BE2C (cell line): ENCODE measurements around the gene ALLC.

Experiments
- DNase-seq: peaks from one replicate; pipeline ENCODE4 v3.0.0-alpha.2; 2020
- H3K27me3 ChIP-seq: fragments of 250-450 bp; sonication (Bioruptor Pico); 2 replicates; pipeline ENCODE4 v1.5.1; 2020; ENCODE audit warnings: mild to moderate bottlenecking
- H3K36me3 ChIP-seq: fragments of 250-450 bp; sonication (Bioruptor Pico); 2 replicates; pipeline ENCODE4 v1.5.1; 2020; ENCODE audit warnings: mild to moderate bottlenecking
- H3K4me1 ChIP-seq: fragments of 250-450 bp; sonication (Bioruptor Pico); 2 replicates; pipeline ENCODE4 v1.5.1; 2020
- H3K4me3 ChIP-seq: 2 replicates; pipeline ENCODE4 v1.5.1; 2011; ENCODE audit warnings: low read depth, low read length
- H3K9me3 ChIP-seq: fragments of 250-450 bp; sonication (Bioruptor Pico); 2 replicates; pipeline ENCODE4 v1.5.1; 2020
- TF ChIP-seq, protein P1 (sequence below): IDR thresholded peaks from 2 replicates; pipeline ENCODE4 v1.5.1; 2012; ENCODE audit warnings: mild to moderate bottlenecking, low read depth, low read length

Gene ALLC

DNA sequence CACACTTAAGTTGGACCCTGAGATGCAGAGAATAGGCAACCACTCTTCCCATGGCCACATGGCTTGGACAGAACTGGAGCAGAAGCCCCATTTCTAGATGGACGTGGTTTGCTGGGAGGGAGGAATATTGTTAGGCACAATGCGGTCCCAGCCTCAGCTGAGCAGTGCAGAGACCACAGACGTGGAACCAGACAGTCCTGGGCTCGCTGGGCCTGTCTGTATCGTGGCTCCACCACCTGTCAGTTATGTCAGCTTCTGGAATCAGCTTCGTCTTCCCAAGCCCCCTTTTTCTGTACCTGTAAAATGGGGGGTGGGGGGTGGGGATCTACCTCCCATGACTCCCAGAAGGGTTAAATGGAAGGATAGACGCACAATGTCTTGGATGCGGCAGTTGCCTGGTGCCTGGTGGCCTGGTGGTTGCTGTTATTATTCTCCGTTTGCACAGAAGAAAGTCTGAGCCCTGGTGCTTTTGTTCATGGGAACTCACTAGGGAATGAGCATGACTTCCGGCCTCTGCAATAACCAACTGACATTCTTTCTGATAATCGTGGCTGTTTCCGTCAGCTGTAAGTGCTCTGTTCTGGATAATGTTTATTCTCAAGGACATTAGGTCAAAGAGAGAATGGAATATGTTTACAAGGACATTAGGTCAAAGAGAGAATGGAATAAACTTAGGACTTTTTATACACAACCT, 31.7 kb upstream of the ALLC start:
- Histone ChIP-seq H3K36me3 (peaks cover 13% of the 10 kb centered on the region), H3K27me3 (no peaks in the 10 kb centered on the region), H3K4me1 (no peaks in the 10 kb centered on the region), H3K4me3 (no peak overlapping the region), H3K9me3 (no peaks in the 10 kb centered on the region)
- no peak for DNase-seq
- TF ChIP-seq, protein P1, sequence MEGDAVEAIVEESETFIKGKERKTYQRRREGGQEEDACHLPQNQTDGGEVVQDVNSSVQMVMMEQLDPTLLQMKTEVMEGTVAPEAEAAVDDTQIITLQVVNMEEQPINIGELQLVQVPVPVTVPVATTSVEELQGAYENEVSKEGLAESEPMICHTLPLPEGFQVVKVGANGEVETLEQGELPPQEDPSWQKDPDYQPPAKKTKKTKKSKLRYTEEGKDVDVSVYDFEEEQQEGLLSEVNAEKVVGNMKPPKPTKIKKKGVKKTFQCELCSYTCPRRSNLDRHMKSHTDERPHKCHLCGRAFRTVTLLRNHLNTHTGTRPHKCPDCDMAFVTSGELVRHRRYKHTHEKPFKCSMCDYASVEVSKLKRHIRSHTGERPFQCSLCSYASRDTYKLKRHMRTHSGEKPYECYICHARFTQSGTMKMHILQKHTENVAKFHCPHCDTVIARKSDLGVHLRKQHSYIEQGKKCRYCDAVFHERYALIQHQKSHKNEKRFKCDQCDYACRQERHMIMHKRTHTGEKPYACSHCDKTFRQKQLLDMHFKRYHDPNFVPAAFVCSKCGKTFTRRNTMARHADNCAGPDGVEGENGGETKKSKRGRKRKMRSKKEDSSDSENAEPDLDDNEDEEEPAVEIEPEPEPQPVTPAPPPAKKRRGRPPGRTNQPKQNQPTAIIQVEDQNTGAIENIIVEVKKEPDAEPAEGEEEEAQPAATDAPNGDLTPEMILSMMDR = no peak

DNA sequence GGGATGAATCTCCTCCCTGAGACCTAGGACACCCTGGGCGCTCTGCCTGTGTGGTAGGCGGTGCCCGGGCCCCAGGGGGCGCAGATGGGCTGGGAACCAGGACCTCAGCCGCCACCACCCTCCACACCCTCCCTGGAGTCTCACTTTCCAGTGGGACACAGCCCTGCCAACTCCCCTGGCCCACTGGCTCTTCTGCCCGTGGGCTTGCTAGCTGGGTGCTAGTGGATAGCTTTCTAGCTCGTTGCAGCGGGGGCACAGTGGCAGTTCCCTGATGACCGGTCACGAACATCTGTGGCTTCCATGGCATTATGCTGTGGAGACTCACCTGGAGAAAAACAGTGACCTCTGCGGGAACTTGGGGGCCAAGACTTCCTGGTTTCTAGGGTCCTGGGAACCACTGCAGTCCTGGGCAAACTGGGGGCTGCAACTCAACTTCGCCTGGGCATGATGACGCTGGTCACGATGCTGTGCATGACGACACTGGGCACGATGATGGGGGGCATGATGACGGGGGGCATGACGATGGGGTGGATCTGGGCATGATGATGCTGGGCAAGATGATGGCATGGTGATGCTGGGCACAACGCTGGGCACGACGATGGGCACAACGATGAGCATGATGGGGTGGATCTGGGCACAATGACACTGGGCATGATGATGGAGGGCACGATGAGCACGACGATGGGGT, 31.0 kb upstream of the ALLC start:
- Histone ChIP-seq H3K4me3 (no peak overlapping the region), H3K27me3 (no peaks in the 10 kb centered on the region), H3K36me3 (peaks cover 14% of the 10 kb centered on the region), H3K9me3 (no peaks in the 10 kb centered on the region), H3K4me1 (no peaks in the 10 kb centered on the region)
- TF ChIP-seq, protein P1 = no peak
- DNase-seq = no peak

DNA sequence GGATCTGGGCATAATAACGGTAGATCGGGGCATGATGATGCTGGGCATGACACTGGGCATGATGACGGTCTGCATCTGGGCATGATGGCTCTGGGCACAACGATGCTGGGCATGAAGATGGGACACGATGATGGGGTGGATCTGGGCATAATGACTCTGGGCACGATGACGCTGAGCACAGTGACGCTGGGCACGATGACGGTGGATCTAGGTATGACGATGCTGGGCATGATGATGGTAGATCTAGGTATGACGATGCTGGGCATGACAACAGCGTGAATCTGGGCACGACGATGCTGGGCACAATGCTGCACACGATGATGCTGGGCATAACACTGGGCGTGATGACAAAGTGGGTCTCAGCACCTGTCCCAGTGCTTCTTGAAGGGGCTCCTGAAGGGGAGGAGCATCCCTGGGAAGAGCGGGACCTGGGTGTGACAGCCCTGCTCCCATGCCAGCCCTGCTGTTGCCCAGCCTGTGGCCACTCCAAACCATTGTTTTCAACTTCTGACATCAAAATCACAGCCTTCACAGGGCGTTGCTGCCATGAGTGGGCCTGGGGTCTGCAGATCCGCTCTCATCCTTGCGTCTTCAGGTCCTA, 30.4 kb upstream of the ALLC start:
- Histone ChIP-seq H3K36me3 (peaks cover 15% of the 10 kb centered on the region), H3K4me3 (no peak overlapping the region), H3K9me3 (no peaks in the 10 kb centered on the region), H3K27me3 (no peaks in the 10 kb centered on the region), H3K4me1 (no peaks in the 10 kb centered on the region; the same call in 1 of the 2 replicates)
- TF ChIP-seq, protein P1 = no peak
- no peak for DNase-seq

GRCh38 chr2:3628241-3628679, 29.7 kb upstream of the ALLC start:
- H3K9me3 ChIP-seq = no peaks in the 10 kb centered on the region
- TF ChIP-seq, protein P1 = no peak

DNA sequence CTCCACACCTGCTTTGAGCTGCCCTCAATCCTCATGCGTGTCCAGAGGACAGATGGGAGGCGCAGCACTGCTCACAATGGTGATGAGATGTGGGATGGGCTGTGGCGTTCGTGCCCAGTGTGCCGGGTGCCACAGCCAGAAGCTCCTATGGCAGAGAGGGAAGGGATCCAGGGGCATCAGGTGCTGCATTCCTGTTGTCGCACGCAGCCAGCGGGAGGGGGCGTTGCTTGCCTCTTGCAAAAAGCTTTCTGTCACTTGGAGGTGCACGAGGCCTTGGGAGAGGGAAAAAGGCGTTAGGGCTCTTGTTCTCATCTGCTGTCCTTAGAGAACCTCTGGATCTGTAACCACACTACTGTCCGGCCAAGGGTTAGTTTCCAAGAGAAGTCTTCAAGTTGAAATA, 29.2 kb upstream of the ALLC start:
- DNase-seq = no peak
- Histone ChIP-seq H3K9me3 (no peaks in the 10 kb centered on the region), H3K4me3 (no peak overlapping the region), H3K27me3 (no peaks in the 10 kb centered on the region), H3K4me1 (peaks cover 5% of the 10 kb centered on the region), H3K36me3 (peaks cover 9% of the 10 kb centered on the region)
- TF ChIP-seq, protein P1 = 0 out of 2 replicates have a peak, but pooled peaks have one; percentile 3

More at GRCh38 chr2:3628241-3628679, 29.7 kb upstream of the ALLC start:
- Histone ChIP-seq H3K27me3 (no peaks in the 10 kb centered on the region), H3K4me3 (no peak overlapping the region), H3K36me3 (peaks cover 10% of the 10 kb centered on the region), H3K4me1 (peaks cover 5% of the 10 kb centered on the region)
- DNase-seq = no peak

DNA sequence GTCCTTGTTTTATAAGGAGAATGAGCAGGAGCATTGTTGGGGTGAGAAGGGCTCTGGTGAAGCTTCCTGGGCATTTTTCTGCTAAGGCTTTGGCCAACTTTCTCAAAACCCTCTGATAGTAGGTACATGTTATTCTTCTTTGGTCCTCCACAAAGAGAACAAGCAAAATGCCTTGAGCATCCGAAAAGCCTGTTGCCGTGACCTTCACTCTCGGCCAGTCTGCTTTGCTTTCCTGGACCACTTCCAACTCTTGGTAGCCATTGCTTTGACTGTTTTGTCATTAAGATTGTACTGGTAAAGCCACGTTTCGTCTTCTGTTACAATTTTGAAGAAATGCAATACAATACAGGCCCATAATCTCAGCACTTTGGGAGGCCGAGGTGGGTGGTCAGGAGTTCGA, 27.4 kb upstream of the ALLC start:
- Histone ChIP-seq H3K4me3 (no peak overlapping the region), H3K9me3 (no peaks in the 10 kb centered on the region), H3K4me1 (peaks cover 5% of the 10 kb centered on the region), H3K27me3 (no peaks in the 10 kb centered on the region), H3K36me3 (peaks cover 12% of the 10 kb centered on the region)
- no peak for DNase-seq
- TF ChIP-seq, protein P1 = no peak
